Cardiac muscle cell (in vitro differentiated cells and primary cell): ENCODE results near the gene TRIM21. TPM values are rescaled to one million over a fixed set of nuclear protein-coding genes. Genes with fewer than 3 reads are reported as not detected.

ENCODE experiments used
- polyA plus RNA-seq: library from polyadenylated mRNA; unstranded; fragments of >200 nt; fragmentation: Nextera tagmentation; extraction: Ambion mirVana; gene quantifications from 2 replicates; pipeline ENCODE4 v1.2.1, GENCODE V29; 2016
- total RNA-seq: library from RNA; depleted of rRNA; stranded (reverse); fragments of >200 nt; gene quantifications from 2 replicates; pipeline ENCODE4 v1.2.3, GENCODE V29; 2016

Gene TRIM21
- total and polyA plus RNA-seq, 2 experiments from 2014 or later = 4.5 to 6.2 TPM

Other genes starting within 250 kb of the TRIM21 start
- not detected in 2 replicates for gene OR52B4, start 25.3 kb downstream of the TRIM21 start, total RNA-seq
- gene OR52B4, start 25.3 kb downstream of the TRIM21 start, polyA plus RNA-seq = not detected in 2 replicates
- not detected in 2 replicates for gene OR52K2, start 55.6 kb upstream of the TRIM21 start, total RNA-seq
- not detected in 2 replicates for gene OR52K2, start 55.6 kb upstream of the TRIM21 start, polyA plus RNA-seq
- gene OR52K1, start 88.9 kb upstream of the TRIM21 start, total RNA-seq = not detected in 2 replicates
- gene OR52K1, start 88.9 kb upstream of the TRIM21 start, polyA plus RNA-seq = not detected in 2 replicates
- not detected in 2 replicates for gene OR52M1, start 151.5 kb upstream of the TRIM21 start, total RNA-seq
- gene OR52M1, start 151.5 kb upstream of the TRIM21 start, polyA plus RNA-seq = not detected in 2 replicates
- gene OR52I2, start 188.0 kb upstream of the TRIM21 start, total RNA-seq = not detected in 2 replicates
- 0.06 TPM in 1 of 2 replicates, not detected in the other for gene OR52I2, start 188.0 kb upstream of the TRIM21 start, polyA plus RNA-seq
- gene OR52I1, start 200.3 kb upstream of the TRIM21 start, total RNA-seq = not detected in 2 replicates
- 0.33 TPM in 1 of 2 replicates, not detected in the other for gene OR52I1, start 200.3 kb upstream of the TRIM21 start, polyA plus RNA-seq
- gene TRIM68, start 214.5 kb upstream of the TRIM21 start, total RNA-seq = 9.7 and 12.8 TPM in 2 replicates
- gene TRIM68, start 214.5 kb upstream of the TRIM21 start, polyA plus RNA-seq = 8.7 and 10.6 TPM in 2 replicates
- gene OR51D1, start 243.8 kb upstream of the TRIM21 start, total RNA-seq = not detected in 2 replicates
- not detected in 2 replicates for gene OR51D1, start 243.8 kb upstream of the TRIM21 start, polyA plus RNA-seq